H1 (cell line): Measurements from ENCODE around the gene GINS3. TPM values are rescaled to one million over a fixed set of nuclear protein-coding genes. Genes with fewer than 3 reads are reported as not detected.

Experiments
- CHD7 ChIP-seq: fragments of 300-600 bp; sonication (generic); IDR thresholded peaks from 2 replicates; pipeline ENCODE4 v1.7.1; 2012; ENCODE audit warnings: low read length, moderate library complexity, mild to moderate bottlenecking, inconsistent platforms; ENCODE audit not compliant: insufficient replicate concordance
- polyA plus RNA-seq, 7 experiments: library from polyadenylated mRNA; depleted of rRNA in 3 of 7; stranded (reverse) in 5 of 7; unstranded in 2 of 7; fragments of >200 nt in 5 of 7; fragments of 200-250 nt in 2 of 7; gene quantifications; 1 replicate in 5 of 7; 2 replicates in 1 of 7; 4 replicates in 1 of 7; pipeline versions ENCODE4 v1.2.1 to v1.2.3, GENCODE V29; 2011 to 2013; ENCODE audit warnings: missing spikeins in 2 of 7, mixed read lengths in 2 of 7
- total RNA-seq: library from RNA; stranded (reverse); fragmentation: NEBNext Ultra II Directional; extraction: Animal tissue kit (Norgen Biotek cat#: 25700); gene quantifications from 2 replicates; pipeline ENCODE4 v1.2.1, GENCODE V29; 2021

Gene GINS3
- total and polyA plus RNA-seq, 2 of the 8 experiments (the other 6 are each of a cell fraction or from before 2014, with no cell fraction given) = 12.9 to 15.4 TPM

GRCh38 chr16:58433569-58433951, 41.3 kb downstream of the GINS3 start (continued):
- TF ChIP-seq CHD7 = no peak
- TF ChIP-seq, all 59 proteins: peak for 0
